ENCODE results near the gene PRKG1. TPM values are rescaled to one million over a fixed set of nuclear protein-coding genes. Genes with fewer than 3 reads are reported as not detected.

The PRKG1 gene
- total RNA-seq, 1 experiment from 2014 or later: 10.4 TPM

- Histone ChIP-seq H2BK12ac (ENCODE audit: insufficient read length, low read depth, low read length) (no peak overlapping the region), H3K4me2 (ENCODE audit: insufficient read depth, insufficient read length, low read length) (no peak overlapping the region), H2AFZ (ENCODE audit: low read length) (no peak overlapping the region), H2BK120ac (ENCODE audit: low read depth, low read length, poor library complexity, severe bottlenecking) (no peak overlapping the region), H3T11ph (ENCODE audit: low read length) (no peak overlapping the region), H3K27me3 (ENCODE audit: insufficient read depth, low read length) (no peaks in the 10 kb centered on the region), H3K9ac (ENCODE audit: extremely low read depth, insufficient read length, low read length) (no peak overlapping the region), H4K91ac (ENCODE audit: insufficient read length, low read depth, low read length) (no peak overlapping the region), H2BK15ac (ENCODE audit: low read depth, low read length) (no peak overlapping the region), H4K5ac (ENCODE audit: insufficient read length, low read depth, low read length) (no peak overlapping the region), H2BK5ac (ENCODE audit: insufficient read length, low read length) (no peak overlapping the region), H3K27ac (ENCODE audit: insufficient read length, low read depth, low read length) (no peak overlapping the region), H3K79me2 (ENCODE audit: insufficient read depth, low read length) (no peaks in the 10 kb centered on the region), H3K14ac (ENCODE audit: insufficient read depth, low read length) (no peak overlapping the region), H3K9me3 (ENCODE audit: control insufficient read depth, low read depth, low read length) (no peaks in the 10 kb centered on the region), H3K23me2 (ENCODE audit: insufficient read length, low read depth, low read length, poor library complexity, severe bottlenecking) (no peaks in the 10 kb centered on the region), H2AK5ac (ENCODE audit: insufficient read length, low read length) (no peak overlapping the region), H3K4ac (ENCODE audit: low read depth, low read length) (no peak overlapping the region), H3K23ac (ENCODE audit: insufficient read length, low read depth, low read length) (no peak overlapping the region), H4K20me1 (ENCODE audit: control insufficient read depth, insufficient read depth, insufficient read length) (no peaks in the 10 kb centered on the region), H3K18ac (ENCODE audit: insufficient read length, low read depth, low read length) (no peak overlapping the region), H3K4me1 (ENCODE audit: insufficient read depth, low read length) (peaks cover 2% of the 10 kb centered on the region; the same call in 1 of the 2 replicates), H3K79me1 (ENCODE audit: insufficient read depth, low read depth, low read length, poor library complexity, severe bottlenecking) (no peaks in the 10 kb centered on the region), H2BK20ac (ENCODE audit: low read depth, low read length, poor library complexity, severe bottlenecking) (no peak overlapping the region), H3K56ac (ENCODE audit: insufficient read length, low read depth, low read length) (no peak overlapping the region), H4K8ac (replicated peaks; ENCODE audit: insufficient read length, low read depth, low read length) (no peak overlapping the region)
- WGBS (ENCODE audit: extremely low coverage, insufficient read length, low lambda C conversion rate): no CpG with 5 or more reads among the region's 1 CpG
- DNase-seq: no peak
- no peaks in the 10 kb centered on the region for H3K27me3 Mint-ChIP-seq (ENCODE audit: low read depth)
- TF ChIP-seq CTCF (conservative IDR thresholded peaks at IDR 0.05): no peak
- H3K4me3 Mint-ChIP-seq: no peak overlapping the region
- no peaks in the 10 kb centered on the region for H3K9me3 Mint-ChIP-seq
- H3K4me1 Mint-ChIP-seq: peaks cover 10 to 11% of the 10 kb centered on the region in 2 experiments
- no peaks in the 10 kb centered on the region for H3K36me3 Mint-ChIP-seq (ENCODE audit: insufficient read depth in 1 of 3, low read depth in 3 of 3)
- no peak overlapping the region for H3K27ac Mint-ChIP-seq
These were observed 658.8 kb downstream of the PRKG1 start for GRCh38 chr10:51733057-51733456.

Measured in H9 (cell line).